ENCODE data around the gene DIS3L2. TPM values are rescaled to one million over a fixed set of nuclear protein-coding genes. Genes with fewer than 3 reads are reported as not detected.

The DIS3L2 gene
- total RNA-seq, 4 donors from 2014 or later, result 10.3 to 63.9 (median 29.7) TPM

DNA sequence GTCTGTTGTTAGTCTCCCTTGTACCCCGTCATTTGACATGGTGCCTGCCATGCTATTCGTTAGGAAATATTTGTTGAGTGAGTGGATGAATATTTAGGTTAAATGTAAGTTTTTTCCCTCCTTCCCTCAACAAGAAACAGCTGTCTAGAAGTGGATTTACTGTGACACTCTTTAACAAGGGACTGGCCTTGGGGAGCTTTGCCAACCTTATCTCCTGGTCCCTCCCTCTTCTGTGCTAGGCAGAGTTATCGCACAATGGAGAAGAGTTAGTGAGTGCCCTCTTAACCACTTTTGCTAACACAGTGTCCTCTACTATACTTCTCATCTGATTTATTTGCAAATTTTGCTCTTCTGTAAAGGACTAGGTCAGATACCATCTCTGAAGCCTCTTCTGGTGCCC is 61.2 kb downstream of the DIS3L2 start:
- no peak overlapping the region for H3K27ac ChIP-seq
- TF ChIP-seq POLR2A (IDR thresholded peaks at IDR 0.05), result no peak
- TF ChIP-seq, protein P1, sequence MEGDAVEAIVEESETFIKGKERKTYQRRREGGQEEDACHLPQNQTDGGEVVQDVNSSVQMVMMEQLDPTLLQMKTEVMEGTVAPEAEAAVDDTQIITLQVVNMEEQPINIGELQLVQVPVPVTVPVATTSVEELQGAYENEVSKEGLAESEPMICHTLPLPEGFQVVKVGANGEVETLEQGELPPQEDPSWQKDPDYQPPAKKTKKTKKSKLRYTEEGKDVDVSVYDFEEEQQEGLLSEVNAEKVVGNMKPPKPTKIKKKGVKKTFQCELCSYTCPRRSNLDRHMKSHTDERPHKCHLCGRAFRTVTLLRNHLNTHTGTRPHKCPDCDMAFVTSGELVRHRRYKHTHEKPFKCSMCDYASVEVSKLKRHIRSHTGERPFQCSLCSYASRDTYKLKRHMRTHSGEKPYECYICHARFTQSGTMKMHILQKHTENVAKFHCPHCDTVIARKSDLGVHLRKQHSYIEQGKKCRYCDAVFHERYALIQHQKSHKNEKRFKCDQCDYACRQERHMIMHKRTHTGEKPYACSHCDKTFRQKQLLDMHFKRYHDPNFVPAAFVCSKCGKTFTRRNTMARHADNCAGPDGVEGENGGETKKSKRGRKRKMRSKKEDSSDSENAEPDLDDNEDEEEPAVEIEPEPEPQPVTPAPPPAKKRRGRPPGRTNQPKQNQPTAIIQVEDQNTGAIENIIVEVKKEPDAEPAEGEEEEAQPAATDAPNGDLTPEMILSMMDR (IDR thresholded peaks at IDR 0.05), result no peak

DNA sequence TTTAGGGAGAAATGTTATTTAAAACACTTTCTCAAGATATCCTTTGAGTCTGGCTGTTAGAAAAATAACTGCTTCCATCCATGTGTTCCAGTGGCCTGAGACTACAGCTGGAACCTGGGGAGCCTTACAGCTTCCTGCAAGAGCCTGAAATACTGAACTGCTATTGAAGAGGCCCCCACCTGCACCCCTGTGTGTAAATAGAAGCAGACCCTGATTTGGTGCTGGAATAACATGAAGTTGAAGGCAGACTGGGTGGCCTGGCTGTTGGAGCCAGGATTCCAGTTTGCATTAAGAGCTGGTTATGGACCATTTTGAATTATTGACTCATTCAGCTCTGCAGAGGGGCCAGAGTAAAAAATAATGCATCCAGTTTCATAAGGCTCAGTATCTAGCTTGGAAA is 61.9 kb downstream of the DIS3L2 start:
- no peak for TF ChIP-seq POLR2A (IDR thresholded peaks at IDR 0.05)
- TF ChIP-seq, protein P1 (IDR thresholded peaks at IDR 0.05), result no peak
- intact Hi-C loops (cut with DNase I; ENCODE audit: low total_unique reads), result no loop called here
- Histone ChIP-seq H3K36me3 (no peaks in the 10 kb centered on the region), H3K27ac (no peak overlapping the region), H3K27me3 (no peaks in the 10 kb centered on the region), H3K9me3 (no peaks in the 10 kb centered on the region), H3K4me3 (no peak overlapping the region), H3K4me1 (no peaks in the 10 kb centered on the region)
- DNase-seq, result no peak

More for the DNA sequence above, 61.2 kb downstream of the DIS3L2 start:
- H3K4me3 ChIP-seq, result no peak overlapping the region
- H3K4me1 ChIP-seq, result no peaks in the 10 kb centered on the region
- intact Hi-C loops (cut with DNase I; ENCODE audit: low total_unique reads), result no loop called here
- no peaks in the 10 kb centered on the region for H3K36me3 ChIP-seq
- no peak for DNase-seq
- H3K27me3 ChIP-seq, result no peaks in the 10 kb centered on the region
- H3K9me3 ChIP-seq, result no peaks in the 10 kb centered on the region

DNA sequence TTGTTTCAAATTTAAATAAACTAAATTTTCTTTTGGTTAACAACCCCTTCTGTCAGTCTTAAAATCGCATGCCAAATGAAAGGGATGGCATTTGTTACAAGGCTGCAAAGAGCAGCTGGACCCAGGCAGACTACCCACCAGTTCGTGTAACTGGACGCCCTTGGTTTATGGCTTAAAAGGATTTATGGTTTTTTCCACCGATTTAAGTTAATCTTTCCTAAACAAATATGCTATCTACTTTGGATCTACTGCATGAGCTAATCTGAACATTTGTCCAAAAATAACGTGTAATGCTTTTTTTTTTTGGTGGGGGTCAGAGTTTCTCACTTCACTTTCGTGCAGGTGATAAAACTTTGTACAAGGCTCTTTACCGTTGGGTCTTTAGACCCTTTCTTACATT is 62.9 kb downstream of the DIS3L2 start:
- intact Hi-C loops (cut with DNase I; ENCODE audit: low total_unique reads), result no loop called here
- no peaks in the 10 kb centered on the region for H3K4me1 ChIP-seq
- no peak overlapping the region for H3K4me3 ChIP-seq
- H3K9me3 ChIP-seq, result no peaks in the 10 kb centered on the region
- no peak overlapping the region for H3K27ac ChIP-seq
- H3K36me3 ChIP-seq, result no peaks in the 10 kb centered on the region
- TF ChIP-seq, protein P1 (IDR thresholded peaks at IDR 0.05), result no peak
- no peaks in the 10 kb centered on the region for H3K27me3 ChIP-seq
- no peak for DNase-seq

DNA sequence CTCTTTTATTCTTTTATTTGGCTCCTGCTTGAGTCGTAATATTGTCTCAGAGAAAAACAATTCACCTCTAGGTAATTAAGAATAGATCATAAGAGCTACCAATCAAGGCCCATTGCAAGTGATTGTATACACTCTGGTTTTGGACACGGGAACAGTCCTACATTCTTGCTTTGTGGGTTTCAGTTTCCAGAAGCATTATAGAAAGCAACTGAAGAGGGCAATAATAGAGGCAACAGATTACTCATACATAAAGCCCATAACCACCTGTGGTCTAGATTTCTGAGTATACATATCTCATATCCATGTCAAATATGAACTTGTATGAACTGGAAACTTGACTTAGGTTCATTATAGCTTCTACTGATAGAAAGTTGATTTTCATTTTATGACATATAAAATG is 65.4 kb downstream of the DIS3L2 start:
- H3K9me3 ChIP-seq, result no peaks in the 10 kb centered on the region
- H3K4me3 ChIP-seq, result no peak overlapping the region
- DNase-seq, result no peak
- H3K27ac ChIP-seq, result no peak overlapping the region
- no peaks in the 10 kb centered on the region for H3K4me1 ChIP-seq
- intact Hi-C loops (cut with DNase I; ENCODE audit: low total_unique reads), result no loop called here
- TF ChIP-seq, protein P1 (IDR thresholded peaks at IDR 0.05), result no peak
- TF ChIP-seq POLR2A (IDR thresholded peaks at IDR 0.05), result no peak
- no peaks in the 10 kb centered on the region for H3K27me3 ChIP-seq
- H3K36me3 ChIP-seq, result no peaks in the 10 kb centered on the region

DNA sequence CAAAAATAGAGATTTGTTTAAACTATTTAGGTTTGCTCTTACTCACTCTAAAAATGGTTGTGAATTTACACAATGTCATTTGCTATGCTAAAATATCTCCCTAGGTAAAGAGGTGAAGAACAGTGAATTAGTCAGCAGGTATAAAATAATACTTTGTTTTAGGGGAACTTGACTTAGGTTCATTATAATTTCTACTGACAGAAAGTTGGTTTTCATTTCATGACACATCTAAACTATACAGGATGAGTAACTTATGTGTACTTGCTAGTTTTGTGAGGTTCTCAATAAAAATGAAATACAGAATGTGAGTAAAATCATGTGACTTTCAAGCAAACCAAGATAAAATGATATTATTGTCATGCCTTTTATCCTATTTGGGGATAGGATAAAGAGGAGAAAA is 66.0 kb downstream of the DIS3L2 start:
- intact Hi-C loops (cut with DNase I; ENCODE audit: low total_unique reads), result no loop called here
- Histone ChIP-seq H3K36me3 (no peaks in the 10 kb centered on the region), H3K9me3 (no peaks in the 10 kb centered on the region), H3K27me3 (no peaks in the 10 kb centered on the region), H3K27ac (no peak overlapping the region), H3K4me3 (no peak overlapping the region), H3K4me1 (no peaks in the 10 kb centered on the region)
- DNase-seq, result no peak
- TF ChIP-seq, protein P1 (IDR thresholded peaks at IDR 0.05), result no peak
- TF ChIP-seq POLR2A (IDR thresholded peaks at IDR 0.05), result no peak

Measured in uterus (tissue), 4 donors.